Loucy (cell line): ENCODE data around the gene NOXO1.

Experiments used
- EZH2phosphoT487 ChIP-seq: fragments of 200-600 bp; IDR thresholded peaks from 2 replicates; pipeline ENCODE4 v1.6.1; 2018; ENCODE audit warnings: antibody characterized with exemption, mild to moderate bottlenecking, moderate library complexity, borderline replicate concordance
- TF ChIP-seq, protein P1 (sequence below): fragments of 200-600 bp; sonication (generic); conservative IDR thresholded peaks from 2 replicates; pipeline ENCODE4 v1.5.1; 2014; ENCODE audit warnings: mild to moderate bottlenecking, antibody characterized with exemption, low read length

DNA sequence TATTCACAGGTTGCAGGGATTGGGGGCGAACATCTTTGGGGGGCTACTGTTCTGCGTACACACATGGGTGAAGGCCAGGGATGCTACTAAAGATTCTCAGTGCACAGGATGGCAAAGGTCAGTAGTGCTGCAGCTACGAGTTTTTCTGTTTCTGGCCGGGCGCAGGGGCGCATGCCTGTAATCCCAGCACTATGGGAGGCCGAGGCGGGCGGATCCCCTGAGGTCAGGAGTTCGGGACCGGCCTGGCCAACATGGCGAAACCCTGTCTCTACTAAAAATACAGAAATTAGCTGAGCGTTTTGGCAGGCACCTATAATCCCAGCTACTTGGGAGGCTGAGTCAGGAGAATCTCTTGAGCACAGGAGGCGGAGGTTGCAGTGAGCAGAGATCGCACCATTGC, 32.3 kb upstream of the NOXO1 start:
- TF ChIP-seq, protein P1, sequence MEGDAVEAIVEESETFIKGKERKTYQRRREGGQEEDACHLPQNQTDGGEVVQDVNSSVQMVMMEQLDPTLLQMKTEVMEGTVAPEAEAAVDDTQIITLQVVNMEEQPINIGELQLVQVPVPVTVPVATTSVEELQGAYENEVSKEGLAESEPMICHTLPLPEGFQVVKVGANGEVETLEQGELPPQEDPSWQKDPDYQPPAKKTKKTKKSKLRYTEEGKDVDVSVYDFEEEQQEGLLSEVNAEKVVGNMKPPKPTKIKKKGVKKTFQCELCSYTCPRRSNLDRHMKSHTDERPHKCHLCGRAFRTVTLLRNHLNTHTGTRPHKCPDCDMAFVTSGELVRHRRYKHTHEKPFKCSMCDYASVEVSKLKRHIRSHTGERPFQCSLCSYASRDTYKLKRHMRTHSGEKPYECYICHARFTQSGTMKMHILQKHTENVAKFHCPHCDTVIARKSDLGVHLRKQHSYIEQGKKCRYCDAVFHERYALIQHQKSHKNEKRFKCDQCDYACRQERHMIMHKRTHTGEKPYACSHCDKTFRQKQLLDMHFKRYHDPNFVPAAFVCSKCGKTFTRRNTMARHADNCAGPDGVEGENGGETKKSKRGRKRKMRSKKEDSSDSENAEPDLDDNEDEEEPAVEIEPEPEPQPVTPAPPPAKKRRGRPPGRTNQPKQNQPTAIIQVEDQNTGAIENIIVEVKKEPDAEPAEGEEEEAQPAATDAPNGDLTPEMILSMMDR = no peak
- no peak for TF ChIP-seq EZH2phosphoT487
